SK-MEL-5 (cell line): ENCODE measurements around the gene KCNH1. TPM values are rescaled to one million over a fixed set of nuclear protein-coding genes. Genes with fewer than 3 reads are reported as not detected.

ENCODE experiments used
- DNase-seq: peaks from one replicate; pipeline ENCODE4 v3.0.0-alpha.2; 2016; ENCODE audit warnings: low read depth, low spot score
- in situ Hi-C: cut with HindIII; loops from 2 replicates; pipeline ENCODE4 v1.10.0; 2016; ENCODE audit warnings: low sequenced_read_pairs, high pct_unique_total_duplicates, low pct_unique_long_range_greater_than_20kb
- polyA plus RNA-seq, 2 experiments: library from polyadenylated mRNA; depleted of rRNA; stranded (reverse); fragments of >200 nt; gene quantifications; 2 replicates each; pipeline ENCODE4 v1.2.3, GENCODE V29; 2015
- total RNA-seq: library from RNA; depleted of rRNA; stranded (reverse); fragments of >200 nt; shearing (Covaris generic); gene quantifications from 2 replicates; pipeline ENCODE4 v1.2.3, GENCODE V29; 2014; rRNA removed

Gene KCNH1
- total RNA-seq = 8.0 and 9.3 TPM in 2 replicates
- polyA plus RNA-seq (2015; cell fraction: cytosol; rRNA removed) = 7.4 and 11.7 TPM in 2 replicates
- 5.2 and 8.4 TPM in 2 replicates for polyA plus RNA-seq (2015; cell fraction: nucleus; rRNA removed)

GRCh38 chr1:211133836-211134669 is at the start of gene KCNH1:
Gene KCNH1, minus strand, starts transcription at chr1:211134148. Its CDS starts 203 bp downstream, at chr1:211133945.
- DNase-seq = peak; percentile 86
- in situ Hi-C loops = no loop called here

- in situ Hi-C loops = no loop called here
These were observed 48.8 kb upstream of the KCNH1 start for GRCh38 chr1:211182746-211183145.

GRCh38 chr1:211174375-211174774 is 40.4 kb upstream of the KCNH1 start:
- DNase-seq = no peak
- in situ Hi-C loops = no loop called here

More at GRCh38 chr1:211182746-211183145, 48.8 kb upstream of the KCNH1 start:
- DNase-seq = no peak

GRCh38 chr1:211172657-211173056 is 38.7 kb upstream of the KCNH1 start:
- in situ Hi-C loops = no loop called here
- no peak for DNase-seq

- DNase-seq = no peak
- in situ Hi-C loops = no loop called here
These were observed 35.4 kb upstream of the KCNH1 start for GRCh38 chr1:211169353-211169752.

GRCh38 chr1:211158866-211159265 is 24.9 kb upstream of the KCNH1 start:
- in situ Hi-C loops = no loop called here
- DNase-seq = no peak

- in situ Hi-C loops = no loop called here
- no peak for DNase-seq
These were observed 21.1 kb upstream of the KCNH1 start for GRCh38 chr1:211155040-211155439.

GRCh38 chr1:211153932-211154331 is 20.0 kb upstream of the KCNH1 start:
- no peak for DNase-seq
- in situ Hi-C loops = no loop called here

GRCh38 chr1:211148366-211148765 is 14.4 kb upstream of the KCNH1 start:
- in situ Hi-C loops = no loop called here
- DNase-seq = no peak

GRCh38 chr1:211145944-211146343 is 12.0 kb upstream of the KCNH1 start:
- in situ Hi-C loops = no loop called here

GRCh38 chr1:211135342-211135950 is 1.5 kb upstream of the KCNH1 start:
- in situ Hi-C loops = no loop called here

More at GRCh38 chr1:211145944-211146343, 12.0 kb upstream of the KCNH1 start:
- no peak for DNase-seq

GRCh38 chr1:211133393-211133835 is 534 bp downstream of the KCNH1 start:
- DNase-seq = no peak
- in situ Hi-C loops = no loop called here

More at GRCh38 chr1:211135342-211135950, 1.5 kb upstream of the KCNH1 start:
- DNase-seq = peak; percentile 83

- in situ Hi-C loops = no loop called here
- no peak for DNase-seq
These were observed 1.1 kb downstream of the KCNH1 start for GRCh38 chr1:211132721-211133392.

- in situ Hi-C loops = no loop called here
- DNase-seq = no peak
These were observed 4.2 kb downstream of the KCNH1 start for GRCh38 chr1:211129776-211130175.

- in situ Hi-C loops = no loop called here
- DNase-seq = no peak
These were observed 6.8 kb downstream of the KCNH1 start for GRCh38 chr1:211127166-211127565.

- DNase-seq = no peak
- in situ Hi-C loops = no loop called here
These were observed 7.3 kb downstream of the KCNH1 start for GRCh38 chr1:211126622-211127021.

- DNase-seq = no peak
These were observed 15.4 kb downstream of the KCNH1 start for GRCh38 chr1:211118407-211119102.

GRCh38 chr1:211114446-211114845 is 19.5 kb downstream of the KCNH1 start:
- in situ Hi-C loops = no loop called here
- no peak for DNase-seq

More at GRCh38 chr1:211118407-211119102, 15.4 kb downstream of the KCNH1 start:
- in situ Hi-C loops = no loop called here
